ENCODE results near the gene ABCA13. TPM values are rescaled to one million over a fixed set of nuclear protein-coding genes. Genes with fewer than 3 reads are reported as not detected.

The ABCA13 gene
- total RNA-seq, 1 donor from 2014 or later = 0.12 TPM

DNA sequence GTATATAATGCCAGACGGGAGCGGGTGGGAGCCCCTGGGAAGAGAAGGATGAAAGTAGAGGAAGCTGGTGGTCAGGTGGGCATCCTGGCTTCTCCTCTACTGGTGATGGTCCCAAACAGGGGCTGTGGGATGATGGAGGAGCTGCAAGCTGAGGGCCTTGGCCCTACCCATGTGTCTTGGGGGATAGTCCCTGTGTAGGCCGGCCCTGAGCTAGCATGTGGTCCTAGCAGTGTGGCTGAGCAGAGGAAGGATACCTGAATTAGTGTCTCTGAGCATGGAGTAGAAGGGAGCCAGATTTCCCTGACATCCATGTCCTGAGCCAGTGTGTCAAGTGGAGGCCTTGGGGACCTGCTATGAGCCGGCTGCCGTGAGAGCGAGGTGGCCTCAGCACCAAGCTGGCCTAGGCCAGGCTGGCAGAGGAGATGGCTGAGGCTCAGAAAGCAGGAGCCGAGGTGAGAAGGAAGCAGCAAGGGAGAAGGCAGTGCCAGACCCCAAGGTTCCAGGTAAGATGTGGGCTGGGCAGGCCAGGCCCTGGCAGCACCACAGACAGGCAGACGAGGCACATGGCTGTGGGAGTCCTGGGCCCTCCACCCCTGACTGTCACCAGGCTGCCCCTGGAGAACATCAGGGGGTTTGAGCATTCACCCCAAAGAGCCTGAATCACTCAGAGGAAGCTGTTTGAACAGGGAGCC, 150.2 kb downstream of the ABCA13 start:
- H3K9me3 Mint-ChIP-seq (ENCODE audit: low read depth) = peaks cover 6% of the 10 kb centered on the region

DNA sequence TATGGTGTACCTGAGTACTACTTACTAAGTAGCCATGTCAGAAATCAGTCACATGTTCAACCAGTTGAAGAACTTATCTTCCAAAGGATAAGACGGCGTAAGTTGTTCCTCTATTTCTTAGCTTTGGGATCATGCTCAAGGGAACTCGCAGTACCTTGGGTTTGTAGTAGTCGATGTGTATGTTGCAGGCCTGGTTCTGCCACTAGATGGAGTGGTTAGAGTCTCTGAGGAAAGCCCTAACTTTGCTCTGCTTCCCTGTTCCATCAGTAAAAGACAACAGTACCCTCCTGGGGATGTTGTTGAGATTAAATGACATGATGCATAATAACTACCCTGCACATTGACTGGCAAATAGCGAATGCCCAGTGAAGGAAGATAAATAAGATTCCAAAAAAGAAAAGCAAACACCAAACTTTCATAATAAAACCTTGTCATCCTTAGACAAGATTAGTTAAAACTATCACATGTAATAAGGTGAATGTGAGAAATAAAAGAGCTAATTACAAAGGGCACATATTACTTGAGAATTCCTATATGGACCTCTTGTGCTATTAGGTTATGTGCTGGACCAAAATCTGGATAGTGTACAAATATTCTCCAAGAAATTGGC, 165.9 kb downstream of the ABCA13 start:
- no peaks in the 10 kb centered on the region for H3K4me1 Mint-ChIP-seq (ENCODE audit: low read depth)
- H3K36me3 Mint-ChIP-seq (ENCODE audit: insufficient read depth) = no peaks in the 10 kb centered on the region
- H3K9me3 Mint-ChIP-seq (ENCODE audit: low read depth) = no peaks in the 10 kb centered on the region
- peaks cover 3% of the 10 kb centered on the region for H3K27me3 Mint-ChIP-seq
- H3K27ac Mint-ChIP-seq = no peak overlapping the region
- H3K4me3 Mint-ChIP-seq (ENCODE audit: low read depth) = no peak overlapping the region
- TF ChIP-seq, protein P1, sequence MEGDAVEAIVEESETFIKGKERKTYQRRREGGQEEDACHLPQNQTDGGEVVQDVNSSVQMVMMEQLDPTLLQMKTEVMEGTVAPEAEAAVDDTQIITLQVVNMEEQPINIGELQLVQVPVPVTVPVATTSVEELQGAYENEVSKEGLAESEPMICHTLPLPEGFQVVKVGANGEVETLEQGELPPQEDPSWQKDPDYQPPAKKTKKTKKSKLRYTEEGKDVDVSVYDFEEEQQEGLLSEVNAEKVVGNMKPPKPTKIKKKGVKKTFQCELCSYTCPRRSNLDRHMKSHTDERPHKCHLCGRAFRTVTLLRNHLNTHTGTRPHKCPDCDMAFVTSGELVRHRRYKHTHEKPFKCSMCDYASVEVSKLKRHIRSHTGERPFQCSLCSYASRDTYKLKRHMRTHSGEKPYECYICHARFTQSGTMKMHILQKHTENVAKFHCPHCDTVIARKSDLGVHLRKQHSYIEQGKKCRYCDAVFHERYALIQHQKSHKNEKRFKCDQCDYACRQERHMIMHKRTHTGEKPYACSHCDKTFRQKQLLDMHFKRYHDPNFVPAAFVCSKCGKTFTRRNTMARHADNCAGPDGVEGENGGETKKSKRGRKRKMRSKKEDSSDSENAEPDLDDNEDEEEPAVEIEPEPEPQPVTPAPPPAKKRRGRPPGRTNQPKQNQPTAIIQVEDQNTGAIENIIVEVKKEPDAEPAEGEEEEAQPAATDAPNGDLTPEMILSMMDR (IDR thresholded peaks at IDR 0.05; ENCODE audit: unreplicated experiment) = peak; percentile 61
- no peak for DNase-seq (ENCODE audit: low spot score, unreplicated experiment)

More for the DNA sequence above, 150.2 kb downstream of the ABCA13 start:
- Mint-ChIP-seq H3K36me3 (ENCODE audit: insufficient read depth) (no peaks in the 10 kb centered on the region), H3K4me1 (ENCODE audit: low read depth) (no peaks in the 10 kb centered on the region), H3K27me3 (no peaks in the 10 kb centered on the region), H3K4me3 (ENCODE audit: low read depth) (no peak overlapping the region), H3K27ac (no peak overlapping the region)
- no peak for DNase-seq (ENCODE audit: low spot score, unreplicated experiment)
- TF ChIP-seq, protein P1 (IDR thresholded peaks at IDR 0.05; ENCODE audit: unreplicated experiment) = no peak

DNA sequence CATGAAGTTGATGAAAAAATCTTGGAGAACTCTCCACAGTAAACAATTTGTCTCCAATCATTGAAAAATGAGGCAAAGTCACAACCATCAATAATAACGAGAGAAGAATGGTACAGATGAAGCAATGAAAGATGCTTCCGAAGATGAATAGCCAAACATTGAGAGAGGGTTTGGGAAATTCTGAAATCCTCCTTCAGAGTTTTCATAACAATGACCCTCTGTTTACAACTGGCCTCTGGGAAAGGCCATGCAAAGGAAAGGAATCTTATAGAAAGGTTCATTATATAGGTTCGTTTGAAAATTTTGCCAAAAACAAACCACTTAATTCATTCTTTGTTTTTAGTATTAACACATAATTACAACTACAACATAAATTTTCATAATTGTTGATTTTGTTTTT, 166.5 kb downstream of the ABCA13 start:
- Mint-ChIP-seq H3K36me3 (ENCODE audit: insufficient read depth) (no peaks in the 10 kb centered on the region), H3K4me3 (ENCODE audit: low read depth) (no peak overlapping the region), H3K27ac (no peak overlapping the region), H3K4me1 (ENCODE audit: low read depth) (no peaks in the 10 kb centered on the region), H3K9me3 (ENCODE audit: low read depth) (no peaks in the 10 kb centered on the region), H3K27me3 (peaks cover 3% of the 10 kb centered on the region)
- TF ChIP-seq, protein P1 (IDR thresholded peaks at IDR 0.05; ENCODE audit: unreplicated experiment) = no peak
- DNase-seq (ENCODE audit: low spot score, unreplicated experiment) = no peak

DNA sequence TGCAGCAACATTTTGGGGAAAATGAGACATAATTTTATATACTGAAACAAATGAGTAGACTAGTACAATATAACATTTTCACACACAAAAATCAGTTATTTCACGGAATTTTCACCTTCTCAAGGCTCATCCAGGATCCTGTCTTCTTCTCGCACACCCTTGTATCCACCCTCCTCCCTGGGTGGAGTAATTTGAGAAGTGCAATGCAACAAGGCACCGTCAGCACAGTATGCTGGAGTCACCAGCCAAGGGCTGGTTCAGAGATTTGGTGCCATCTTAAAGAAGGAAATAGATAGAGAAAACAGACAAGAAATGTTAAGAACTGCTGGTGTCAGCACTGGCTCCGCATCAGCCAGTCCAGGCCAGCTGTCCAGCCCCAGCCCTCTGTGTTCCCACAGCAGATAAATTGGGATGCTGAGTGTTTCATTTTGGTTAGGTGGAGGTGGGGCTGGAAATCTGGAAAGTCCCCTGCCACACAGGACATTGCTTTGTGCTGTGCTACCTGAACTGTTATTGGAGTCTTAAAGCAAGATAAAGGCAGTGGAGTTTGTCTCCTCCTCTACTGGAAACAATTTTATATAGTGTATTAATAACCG, 176.1 kb downstream of the ABCA13 start:
- no peaks in the 10 kb centered on the region for H3K27me3 Mint-ChIP-seq

DNA sequence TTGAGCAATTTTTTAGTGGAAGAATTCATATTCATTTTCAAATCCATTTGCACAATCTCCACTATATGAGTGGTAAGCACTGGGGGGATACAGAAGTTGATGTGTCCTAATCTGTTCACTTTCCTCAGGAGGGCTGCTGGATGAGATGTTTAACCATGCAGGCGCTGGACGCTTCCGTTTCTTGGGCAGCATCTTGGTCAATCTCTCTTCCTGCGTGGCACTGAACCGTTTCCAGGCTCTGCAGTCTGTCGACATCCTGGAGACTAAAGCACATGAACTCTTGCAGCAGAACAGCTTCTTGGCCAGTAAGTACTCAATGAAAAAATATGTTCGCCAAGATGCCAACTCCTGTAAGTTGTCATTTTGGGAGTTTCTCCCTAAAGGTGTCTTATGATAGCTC, 179.3 kb downstream of the ABCA13 start:
- Mint-ChIP-seq H3K9me3 (ENCODE audit: low read depth) (no peaks in the 10 kb centered on the region), H3K4me1 (ENCODE audit: low read depth) (no peaks in the 10 kb centered on the region), H3K27ac (no peak overlapping the region), H3K27me3 (peaks cover 2% of the 10 kb centered on the region), H3K4me3 (ENCODE audit: low read depth) (no peak overlapping the region), H3K36me3 (ENCODE audit: insufficient read depth) (no peaks in the 10 kb centered on the region)
- DNase-seq (ENCODE audit: low spot score, unreplicated experiment) = no peak
- TF ChIP-seq, protein P1 (IDR thresholded peaks at IDR 0.05; ENCODE audit: unreplicated experiment) = no peak

More for the DNA sequence above, 176.1 kb downstream of the ABCA13 start:
- no peak overlapping the region for H3K27ac Mint-ChIP-seq
- H3K9me3 Mint-ChIP-seq (ENCODE audit: low read depth) = no peaks in the 10 kb centered on the region
- DNase-seq (ENCODE audit: low spot score, unreplicated experiment) = no peak
- no peaks in the 10 kb centered on the region for H3K36me3 Mint-ChIP-seq (ENCODE audit: insufficient read depth)
- TF ChIP-seq, protein P1 (IDR thresholded peaks at IDR 0.05; ENCODE audit: unreplicated experiment) = no peak
- H3K4me3 Mint-ChIP-seq (ENCODE audit: low read depth) = no peak overlapping the region
- no peaks in the 10 kb centered on the region for H3K4me1 Mint-ChIP-seq (ENCODE audit: low read depth)
